ENCODE results near the gene MAST3.
"Not testable (repeated sequence)": the region's sequence is repeated elsewhere in the genome, so short reads cannot be mapped to it uniquely, and the experiment has no call there.

MAST3 gene

DNA sequence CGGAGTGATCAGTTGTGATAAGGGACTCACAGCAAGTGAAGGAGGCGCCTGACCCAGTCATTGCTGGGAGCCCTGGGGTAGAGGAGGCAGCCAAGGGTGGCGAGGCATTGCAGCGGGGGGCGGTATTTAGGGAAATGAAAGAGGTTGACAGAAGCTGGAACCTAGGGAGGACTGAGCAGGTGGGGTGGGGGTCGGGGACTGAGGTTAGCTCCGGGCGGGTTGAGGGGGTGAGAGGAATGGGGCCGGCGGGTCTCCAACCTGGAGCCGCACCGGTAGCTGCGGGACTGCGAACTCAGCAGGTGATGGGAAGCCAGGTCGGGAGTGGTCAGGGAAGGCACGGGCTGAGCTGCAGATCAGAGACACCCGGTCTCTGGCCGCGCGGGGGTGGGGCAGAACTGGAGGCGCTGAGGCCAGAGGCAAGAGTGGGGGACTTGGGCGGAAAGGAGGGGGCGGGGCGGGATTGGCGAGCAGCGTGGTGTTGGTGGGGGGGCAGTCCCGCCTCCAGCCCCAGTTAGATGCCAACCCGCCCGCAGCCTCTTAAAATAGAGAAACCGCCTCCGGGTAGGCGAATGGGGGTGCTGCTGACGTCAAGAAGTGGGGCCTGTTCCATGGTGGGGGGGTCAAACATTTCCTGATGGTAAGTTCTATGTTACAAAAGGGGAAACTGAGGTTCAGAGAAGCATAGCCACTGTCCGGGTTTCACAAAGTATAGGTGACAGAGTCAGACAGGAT is 1.5 kb downstream of the MAST3 start:
- Mint-ChIP-seq H3K4me1 (peaks cover 43% of the 10 kb centered on the region), H3K4me3 (peak overlapping the region; percentile 94), H3K27ac (peak overlapping the region; percentile 95), H3K36me3 (peaks cover 43% of the 10 kb centered on the region), H3K9me3 (no peaks in the 10 kb centered on the region)
- peak in 1 of 2 donors; percentile 70 for DNase-seq (ENCODE audit: low spot score in 2 of 2)
- peak; percentile 58 for ATAC-seq

DNA sequence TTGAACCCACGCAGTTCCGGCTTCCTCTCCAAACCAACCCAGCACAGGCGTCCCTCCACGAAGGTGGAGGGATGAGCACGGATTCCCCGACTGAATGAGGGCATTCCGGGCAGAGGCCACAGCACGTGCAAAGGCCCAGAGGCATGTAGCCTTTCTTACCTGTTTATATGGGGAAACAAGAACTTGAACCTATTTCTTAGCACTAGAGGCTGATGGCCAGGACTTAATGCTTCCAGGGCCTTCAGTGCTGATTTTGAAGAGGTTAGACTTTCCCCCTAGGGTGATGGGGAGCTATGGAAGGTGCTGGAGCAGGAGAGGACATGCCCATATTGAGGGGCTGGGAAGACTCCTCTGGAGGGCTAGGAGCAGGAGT is 2.0 kb downstream of the MAST3 start:
- Mint-ChIP-seq H3K9me3 (no peaks in the 10 kb centered on the region), H3K36me3 (peaks cover 43% of the 10 kb centered on the region), H3K4me1 (peaks cover 46% of the 10 kb centered on the region), H3K4me3 (peak overlapping the region; percentile 94), H3K27ac (peak overlapping the region; percentile 95)
- no peak for DNase-seq (ENCODE audit: low spot score in 2 of 2)
- ATAC-seq = no peak

DNA sequence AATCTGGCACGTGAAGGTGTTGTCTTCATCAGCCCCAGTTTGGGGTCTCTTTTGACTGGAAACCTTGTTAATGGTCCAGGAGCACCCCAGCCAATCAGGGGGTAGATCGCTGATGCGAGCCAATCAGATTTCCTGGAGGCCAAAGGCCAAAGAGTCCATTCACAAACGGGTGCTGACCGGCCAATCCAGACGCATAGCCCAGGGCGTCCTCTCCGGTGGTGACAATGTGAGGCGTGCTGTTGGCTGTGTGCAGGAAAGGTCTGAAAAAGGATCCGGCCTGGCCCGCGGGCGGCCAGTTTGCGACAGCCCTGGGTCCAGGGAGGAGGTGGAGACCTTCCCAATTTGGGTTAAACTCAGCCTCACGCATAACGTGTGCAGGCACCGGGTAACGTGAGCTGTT is 3.1 kb downstream of the MAST3 start:
- Mint-ChIP-seq H3K27ac (no peak overlapping the region), H3K36me3 (peaks cover 43% of the 10 kb centered on the region), H3K4me3 (no peak overlapping the region), H3K9me3 (no peaks in the 10 kb centered on the region), H3K4me1 (peaks cover 43% of the 10 kb centered on the region)
- ATAC-seq (no peak), DNase-seq (ENCODE audit: low spot score in 2 of 2) (no peak)

DNA sequence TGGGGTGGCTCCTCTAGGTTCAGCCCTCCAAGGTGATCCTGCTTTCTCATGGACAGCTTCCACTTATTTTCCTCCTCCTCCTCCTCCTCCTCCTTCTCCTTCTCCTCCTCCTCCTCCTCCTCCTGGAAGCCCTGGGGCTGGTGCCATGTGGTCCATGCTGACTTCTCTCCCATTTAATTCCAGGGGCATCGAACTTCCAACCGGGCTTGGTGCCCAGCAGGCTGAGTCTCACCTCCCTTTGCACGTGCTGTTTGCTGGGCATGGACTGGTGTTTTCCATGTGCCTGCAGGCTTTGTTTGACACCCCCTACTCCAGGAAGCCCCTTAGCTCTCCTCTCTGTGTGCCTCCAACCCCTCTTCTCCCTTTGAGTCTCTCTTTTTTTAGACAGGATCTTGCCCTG is 3.7 kb downstream of the MAST3 start:
- Mint-ChIP-seq H3K4me3 (no peak overlapping the region), H3K9me3 (no peaks in the 10 kb centered on the region), H3K36me3 (peaks cover 43% of the 10 kb centered on the region), H3K27ac (no peak overlapping the region), H3K4me1 (peaks cover 43% of the 10 kb centered on the region)
- ATAC-seq (no peak), DNase-seq (ENCODE audit: low spot score in 2 of 2) (no peak)

DNA sequence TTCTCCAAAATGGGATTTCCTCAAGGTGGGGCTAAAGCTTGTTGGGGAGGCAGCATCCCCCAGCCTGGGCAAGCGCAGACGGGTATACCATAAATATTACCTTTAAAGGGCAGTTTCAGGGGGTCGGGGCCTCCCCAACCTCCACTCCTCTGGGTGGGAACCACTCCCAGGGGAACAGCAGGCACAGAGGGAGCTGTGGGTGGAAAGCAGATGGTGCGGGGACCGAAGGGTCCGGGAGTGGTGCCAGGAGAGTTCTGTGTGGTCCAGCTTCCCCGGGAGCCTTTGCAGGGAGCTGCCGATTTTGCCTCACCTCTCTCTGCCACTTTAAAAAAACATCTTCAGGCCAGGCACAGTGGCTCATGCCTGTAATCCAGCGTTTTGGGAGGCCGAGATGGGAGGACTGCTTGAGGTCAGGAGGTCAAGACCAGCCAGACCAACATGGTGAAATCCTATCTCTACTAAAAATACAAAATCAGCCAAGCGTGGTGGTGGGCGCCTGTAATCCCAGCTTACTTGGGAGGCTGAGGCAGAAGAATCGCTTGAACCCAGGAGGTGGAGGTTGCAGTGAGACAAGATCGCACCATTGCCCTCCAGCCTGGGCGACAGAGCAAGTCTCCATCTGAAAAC is 5.5 kb downstream of the MAST3 start:
- ATAC-seq (no peak), DNase-seq (ENCODE audit: low spot score in 2 of 2) (no peak)
- H3K9me3 Mint-ChIP-seq = no peaks in the 10 kb centered on the region
- H3K36me3 Mint-ChIP-seq = peaks cover 48% of the 10 kb centered on the region
- H3K27ac Mint-ChIP-seq = no peak overlapping the region
- peak overlapping the region; percentile 62 for H3K4me3 Mint-ChIP-seq
- peaks cover 46% of the 10 kb centered on the region for H3K4me1 Mint-ChIP-seq

DNA sequence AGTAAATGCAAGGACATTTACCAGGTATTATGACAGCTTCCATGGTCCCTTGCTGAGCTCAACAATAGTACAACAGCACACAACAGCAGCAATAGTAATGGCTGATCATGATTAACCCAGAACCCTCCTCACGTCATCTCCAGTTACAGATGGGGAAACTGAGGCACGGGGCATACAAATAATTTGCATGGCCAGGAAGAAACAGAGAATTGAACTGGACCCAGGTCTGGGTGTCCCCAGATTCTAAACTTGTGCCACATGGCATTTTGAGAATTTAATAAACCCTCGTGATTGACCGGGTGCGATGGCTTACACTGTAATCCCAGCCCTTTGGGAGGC is 7.2 kb downstream of the MAST3 start:
- Mint-ChIP-seq H3K27ac (peak overlapping the region; percentile 20), H3K4me3 (peak overlapping the region; percentile 62), H3K36me3 (peaks cover 40% of the 10 kb centered on the region), H3K4me1 (peaks cover 40% of the 10 kb centered on the region), H3K9me3 (no peaks in the 10 kb centered on the region)
- DNase-seq (ENCODE audit: low spot score in 2 of 2) (no peak), ATAC-seq (no peak)

DNA sequence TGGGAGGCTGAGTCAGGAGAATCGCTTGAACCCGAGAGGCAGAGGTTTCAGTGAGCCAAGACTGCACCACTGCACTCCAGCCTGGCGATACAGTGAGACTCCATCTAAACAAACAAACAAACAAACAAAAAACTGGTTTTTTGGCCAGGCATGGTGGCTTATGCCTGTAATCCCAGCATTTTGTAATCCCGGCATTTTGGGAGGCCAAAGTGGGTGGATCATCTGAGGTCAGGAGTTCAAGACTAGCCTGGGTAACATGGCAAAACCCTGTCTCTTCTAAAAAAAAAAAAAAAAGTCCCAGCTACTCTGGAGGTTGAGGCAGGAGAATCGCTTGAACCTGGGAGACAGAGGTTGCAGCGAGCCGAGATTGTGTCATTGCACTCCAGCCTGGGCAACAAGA is 7.7 kb downstream of the MAST3 start:
- not testable (repeated sequence) for ATAC-seq; H3K4me3 Mint-ChIP-seq; H3K27ac Mint-ChIP-seq; DNase-seq (ENCODE audit: low spot score in 2 of 2); H3K9me3 Mint-ChIP-seq
- peaks cover 37% of the 10 kb centered on the region for H3K4me1 Mint-ChIP-seq
- H3K36me3 Mint-ChIP-seq = peaks cover 37% of the 10 kb centered on the region

DNA sequence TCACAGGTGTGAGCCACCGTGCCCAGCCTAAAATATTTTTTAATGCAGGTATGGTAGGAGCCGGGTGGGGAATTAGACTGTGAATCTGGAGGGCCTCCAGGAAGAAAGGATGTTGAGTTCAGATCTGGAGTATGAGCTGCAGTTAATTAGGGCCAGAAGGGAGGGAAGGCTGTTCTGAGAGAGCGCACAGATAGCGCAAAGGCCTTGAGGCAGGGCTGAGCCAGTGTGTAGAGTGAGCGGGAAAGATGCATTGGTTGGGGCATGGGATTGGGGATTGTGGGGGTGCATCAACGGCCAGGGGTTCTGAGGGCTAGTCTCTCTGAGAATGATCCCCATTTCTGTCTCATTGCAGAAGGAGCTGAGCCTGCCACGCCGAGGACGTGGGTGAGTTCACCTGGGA is 9.7 kb downstream of the MAST3 start:
- Mint-ChIP-seq H3K4me3 (no peak overlapping the region), H3K9me3 (no peaks in the 10 kb centered on the region), H3K36me3 (peaks cover 36% of the 10 kb centered on the region), H3K4me1 (peaks cover 28% of the 10 kb centered on the region), H3K27ac (no peak overlapping the region)
- DNase-seq (ENCODE audit: low spot score in 2 of 2) (no peak), ATAC-seq (no peak)

DNA sequence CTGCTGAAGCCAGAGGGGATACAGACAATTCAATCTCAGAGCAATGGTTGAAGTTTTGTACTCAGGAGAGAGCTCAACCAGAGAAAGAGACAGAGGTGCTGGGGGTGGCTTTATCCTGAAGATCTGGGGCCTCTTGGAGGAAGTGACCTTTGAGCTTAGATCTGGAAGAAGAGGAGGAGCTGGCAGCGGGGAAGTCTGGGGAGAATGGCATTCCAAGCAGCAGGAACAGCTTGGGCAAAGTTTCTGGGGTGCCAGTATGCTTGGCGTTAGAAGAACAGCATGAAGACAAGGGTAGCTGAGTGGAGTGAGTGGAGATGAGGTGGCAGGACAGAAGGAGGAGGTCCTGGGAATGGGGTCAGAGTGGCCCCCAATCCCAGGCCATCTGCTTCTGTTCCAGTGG is 11.3 kb downstream of the MAST3 start:
- H3K36me3 Mint-ChIP-seq = peaks cover 39% of the 10 kb centered on the region
- peak overlapping the region; percentile 74 for H3K4me3 Mint-ChIP-seq
- H3K9me3 Mint-ChIP-seq = no peaks in the 10 kb centered on the region
- peak overlapping the region; percentile 57 for H3K27ac Mint-ChIP-seq
- peaks cover 30% of the 10 kb centered on the region for H3K4me1 Mint-ChIP-seq
- no peak for ATAC-seq
- no peak for DNase-seq (ENCODE audit: low spot score in 2 of 2)

DNA sequence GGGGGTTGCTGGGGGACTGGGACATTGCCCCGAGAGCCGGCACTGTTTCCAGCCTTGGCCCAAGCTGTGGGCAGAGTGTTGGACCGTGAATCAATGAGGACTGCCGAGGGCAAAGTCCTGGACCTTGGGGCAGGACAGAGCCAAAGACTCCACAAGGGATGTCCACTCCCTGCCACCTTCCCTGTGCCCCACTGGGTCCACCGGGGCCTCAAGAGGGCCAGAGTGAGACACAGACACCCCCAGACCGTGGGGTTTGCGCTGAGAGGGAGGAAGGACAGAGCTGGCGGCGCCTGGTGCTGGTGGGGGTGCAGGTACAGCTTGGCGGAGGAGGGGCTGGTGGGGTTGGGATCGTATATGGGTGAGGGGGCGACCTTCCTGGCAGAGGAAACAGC is 11.8 kb downstream of the MAST3 start:
- ATAC-seq (no peak), DNase-seq (ENCODE audit: low spot score in 2 of 2) (no peak)
- Mint-ChIP-seq H3K4me1 (peaks cover 29% of the 10 kb centered on the region), H3K27ac (peak overlapping the region; percentile 57), H3K4me3 (peak overlapping the region; percentile 74), H3K36me3 (peaks cover 43% of the 10 kb centered on the region), H3K9me3 (no peaks in the 10 kb centered on the region)

DNA sequence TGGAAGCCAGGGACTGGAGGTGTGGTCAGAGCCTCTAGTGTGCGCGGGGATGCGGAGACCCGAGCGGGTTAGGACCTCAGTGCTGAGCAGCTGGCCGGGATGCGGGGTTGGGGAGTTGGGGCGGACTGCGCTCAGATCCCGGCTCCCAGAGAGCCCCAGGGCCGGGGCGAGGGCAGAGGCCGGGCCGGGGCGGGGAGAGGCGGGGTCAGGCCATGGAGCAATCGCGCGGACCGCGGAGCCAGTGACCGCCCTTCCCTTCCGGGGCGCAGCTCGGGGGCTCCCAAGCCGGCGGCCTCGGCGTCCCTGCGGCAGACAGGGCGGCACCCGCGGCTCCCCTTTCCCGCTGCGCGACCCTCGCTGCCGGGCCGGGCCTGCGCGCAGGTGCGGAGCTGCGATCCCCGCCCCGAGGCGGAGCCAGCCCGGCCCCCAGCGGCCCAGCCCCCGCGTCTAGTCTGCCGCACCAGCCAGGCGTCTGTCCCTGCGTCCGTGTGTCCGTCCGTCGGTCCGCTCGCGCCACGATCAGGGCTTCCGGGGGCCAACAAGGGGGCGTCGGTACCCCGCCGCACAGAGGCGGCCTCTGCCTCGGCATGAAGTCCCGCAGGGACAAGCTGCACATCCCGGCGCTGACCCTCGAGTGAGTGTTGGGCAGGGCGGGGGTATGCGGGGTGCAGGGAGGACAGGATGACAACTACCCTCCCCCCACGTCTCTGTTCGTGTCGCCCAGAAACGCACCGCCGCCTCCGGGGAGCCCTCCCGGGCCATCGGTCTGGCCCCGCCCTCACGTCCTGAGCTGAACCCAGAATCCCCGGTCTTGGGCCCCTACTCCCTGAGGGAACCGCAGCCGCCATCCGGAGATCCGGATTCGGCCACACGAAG is 12.4 kb downstream of the MAST3 start:
- ATAC-seq (peak; percentile 79), DNase-seq (ENCODE audit: low spot score in 2 of 2) (peak; percentile 43 to 80)
- H3K4me3 Mint-ChIP-seq = peak overlapping the region; percentile 74
- no peaks in the 10 kb centered on the region for H3K9me3 Mint-ChIP-seq
- H3K36me3 Mint-ChIP-seq = peaks cover 48% of the 10 kb centered on the region
- H3K27ac Mint-ChIP-seq = peak overlapping the region; percentile 57
- peaks cover 28% of the 10 kb centered on the region for H3K4me1 Mint-ChIP-seq

DNA sequence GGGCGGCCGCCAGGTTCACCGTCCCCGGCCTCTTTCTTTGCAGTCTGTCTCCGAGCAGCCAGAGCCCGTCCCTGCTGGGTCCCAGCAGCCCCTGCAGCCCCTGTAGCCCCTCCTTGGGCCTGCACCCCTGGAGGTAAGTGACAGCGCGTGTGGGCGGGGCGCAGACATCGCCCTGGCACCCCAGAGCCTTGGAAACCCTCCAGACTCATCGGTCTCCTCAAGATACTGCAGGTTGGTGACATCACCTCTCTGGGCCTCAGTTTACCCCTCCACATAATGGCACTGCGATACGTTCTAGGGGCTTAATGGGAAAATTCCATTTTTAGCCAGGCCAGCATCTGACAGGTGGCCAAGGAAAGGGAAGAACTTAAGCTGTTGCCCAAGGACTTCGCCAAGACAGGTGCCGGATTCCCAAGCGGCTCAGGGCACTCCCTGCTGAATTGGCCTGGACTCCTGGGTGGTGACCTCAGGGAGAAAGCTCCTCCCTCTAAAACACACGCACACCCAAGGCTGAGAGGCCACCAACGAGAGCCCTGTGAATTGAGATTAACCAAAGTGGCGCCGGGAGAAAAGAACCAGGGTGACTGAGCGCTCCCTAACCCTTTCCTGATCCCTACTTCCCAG is 13.1 kb downstream of the MAST3 start:
- Mint-ChIP-seq H3K36me3 (peaks cover 54% of the 10 kb centered on the region), H3K27ac (no peak overlapping the region), H3K4me3 (peak overlapping the region; percentile 74), H3K4me1 (peaks cover 35% of the 10 kb centered on the region), H3K9me3 (no peaks in the 10 kb centered on the region)
- no peak for ATAC-seq
- no peak for DNase-seq (ENCODE audit: low spot score in 2 of 2)

DNA sequence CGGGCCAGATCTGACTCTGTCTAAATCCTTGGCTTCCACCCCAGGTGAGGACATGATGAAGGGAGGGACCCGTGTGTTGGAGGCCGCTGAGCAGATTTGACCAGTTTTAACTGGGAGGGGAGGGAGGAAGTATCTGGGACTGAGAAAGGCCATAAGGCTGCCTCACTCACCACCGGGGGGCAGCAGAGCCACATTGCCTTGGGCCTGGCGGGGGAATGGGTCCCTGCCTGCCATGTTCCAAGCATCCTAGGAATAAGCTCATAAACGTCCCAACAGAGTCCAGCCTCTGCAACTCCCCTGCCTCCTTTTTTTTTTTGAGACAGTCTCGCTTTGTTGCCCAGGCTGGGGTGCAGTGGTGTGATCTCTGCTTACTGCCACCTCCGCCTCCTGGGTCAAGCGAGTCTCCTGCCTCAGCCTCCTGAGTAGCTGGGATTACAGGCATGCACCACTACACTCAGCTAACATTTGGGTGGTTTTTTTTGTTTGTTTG is 15.5 kb downstream of the MAST3 start:
- H3K4me3 Mint-ChIP-seq = no peak overlapping the region
- no peak overlapping the region for H3K27ac Mint-ChIP-seq
- DNase-seq (ENCODE audit: low spot score in 2 of 2) = peak; percentile 68 to 88
- peak; percentile 58 for ATAC-seq
- H3K9me3 Mint-ChIP-seq = no peaks in the 10 kb centered on the region
- H3K36me3 Mint-ChIP-seq = peaks cover 58% of the 10 kb centered on the region
- peaks cover 41% of the 10 kb centered on the region for H3K4me1 Mint-ChIP-seq

DNA sequence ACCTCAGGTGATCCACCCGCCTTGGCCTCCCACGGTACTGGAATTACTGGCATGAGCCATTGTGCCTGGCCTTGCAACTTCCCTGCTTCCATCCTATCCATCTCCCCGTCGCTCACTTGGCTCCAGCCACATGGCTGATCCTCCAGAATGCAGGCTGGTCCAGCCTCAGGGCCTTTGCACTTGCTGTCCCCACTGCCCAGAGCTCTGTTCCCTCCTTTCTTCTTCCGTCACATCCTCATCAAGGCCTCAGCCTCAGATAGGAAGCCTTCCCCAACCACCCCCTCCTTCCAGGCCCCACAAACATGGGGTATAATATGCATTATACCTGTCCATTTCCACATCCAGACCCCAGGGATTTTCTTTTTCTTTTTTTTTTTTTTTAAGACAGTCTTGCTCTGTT is 16.2 kb downstream of the MAST3 start:
- no peak overlapping the region for H3K4me3 Mint-ChIP-seq
- H3K36me3 Mint-ChIP-seq = peaks cover 57% of the 10 kb centered on the region
- no peak for ATAC-seq
- H3K4me1 Mint-ChIP-seq = peaks cover 46% of the 10 kb centered on the region
- no peak for DNase-seq (ENCODE audit: low spot score in 2 of 2)
- H3K27ac Mint-ChIP-seq = no peak overlapping the region
- no peaks in the 10 kb centered on the region for H3K9me3 Mint-ChIP-seq

DNA sequence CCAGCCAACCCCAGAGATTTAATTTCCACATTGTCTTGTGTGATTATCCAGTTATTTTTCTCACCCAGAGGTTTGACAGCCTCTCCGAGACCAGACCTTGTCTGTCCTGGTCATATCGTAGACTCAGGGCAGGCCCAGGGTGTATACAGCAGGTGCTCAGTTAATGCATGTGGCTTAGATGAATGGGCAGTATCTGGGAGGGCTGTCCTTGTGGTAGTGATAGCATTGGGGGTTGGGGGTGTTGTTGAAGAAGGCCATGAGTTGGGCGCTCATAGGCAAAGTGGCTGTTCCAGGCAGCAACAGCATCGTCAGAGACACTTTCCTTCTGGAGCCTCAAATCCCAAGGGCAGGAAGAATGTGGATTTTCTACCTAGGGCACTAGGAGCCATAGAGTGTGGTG is 16.9 kb downstream of the MAST3 start:
- DNase-seq (ENCODE audit: low spot score in 2 of 2) (no peak), ATAC-seq (no peak)

More for the DNA sequence above, 16.9 kb downstream of the MAST3 start:
- Mint-ChIP-seq H3K9me3 (no peaks in the 10 kb centered on the region), H3K4me3 (no peak overlapping the region), H3K4me1 (peaks cover 46% of the 10 kb centered on the region), H3K27ac (no peak overlapping the region), H3K36me3 (peaks cover 52% of the 10 kb centered on the region)
